Colonic mucosa (tissue), 4 donors: ENCODE results near the gene TSPAN9. TPM values are rescaled to one million over a fixed set of nuclear protein-coding genes. Genes with fewer than 3 reads are reported as not detected.

Experiments
- DNase-seq: peaks from one replicate; pipeline ENCODE4 v3.0.0-alpha.2; 2020
- H3K27ac ChIP-seq: fragments of 200-600 bp; one replicate; pipeline ENCODE4 v1.8.0; 2021
- H3K27me3 ChIP-seq: fragments of 200-600 bp; one replicate; pipeline ENCODE4 v1.8.0; 2021
- H3K36me3 ChIP-seq: fragments of 200-600 bp; one replicate; pipeline ENCODE4 v1.8.0; 2021
- H3K4me1 ChIP-seq: fragments of 200-600 bp; one replicate; pipeline ENCODE4 v1.8.0; 2021; ENCODE audit warnings: mild to moderate bottlenecking
- H3K4me3 ChIP-seq: fragments of 200-600 bp; one replicate; pipeline ENCODE4 v1.8.0; 2021
- H3K9ac ChIP-seq, 2 donors: one replicate each; pipeline ENCODE4 v1.7.0; 2013; ENCODE audit warnings: control low read depth in 2 of 2, low read depth in 2 of 2, low read length in 2 of 2
- H3K9me3 ChIP-seq: fragments of 200-600 bp; one replicate; pipeline ENCODE4 v1.8.0; 2021
- intact Hi-C: fragments of 100-400 bp; cut with DNase I; formaldehyde crosslinking; loops from one replicate; pipeline ENCODE4 v1.14.1; 2022
- total RNA-seq, 2 donors: library from RNA; stranded (reverse); fragmentation: NEBNext Ultra II Directional in 1 of 2; extraction: Animal tissue kit (Norgen Biotek cat#: 25700) in 1 of 2; gene quantifications; one replicate each; pipeline ENCODE4 v1.2.1, GENCODE V29; 2021
- TF ChIP-seq, protein P1 (sequence below): fragments of 200-600 bp; IDR thresholded peaks from one replicate; pipeline ENCODE4 v1.8.0; 2022; ENCODE audit warnings: antibody characterized with exemption, mild to moderate bottlenecking
- donor health status: healthy.
- donor health status: DM: no; HTN: no; CAD: no.
- donor health status: DM: no; HTN: no; CAD: no.

TSPAN9 gene
- total RNA-seq, 2 donors from 2014 or later: 4.7 to 9.9 TPM

DNA sequence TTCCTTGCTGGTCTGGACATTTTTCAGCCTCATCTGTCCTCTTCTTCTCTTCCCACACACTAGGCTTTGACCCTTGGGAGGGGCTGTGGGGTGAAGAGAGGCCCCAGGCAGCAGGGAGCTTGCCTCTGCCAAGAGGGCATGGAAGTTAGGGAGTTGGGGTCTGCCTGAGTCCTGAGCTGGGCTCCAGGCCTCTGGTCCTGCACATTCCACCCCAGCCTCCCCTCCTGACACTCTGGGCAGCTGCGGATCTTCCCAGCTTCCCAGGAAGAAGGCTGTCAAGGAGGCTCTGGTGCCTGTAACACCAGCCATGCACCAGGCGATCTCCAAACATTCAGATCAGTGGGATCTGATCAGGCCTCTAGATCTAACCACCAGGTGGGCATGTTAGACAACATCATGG, 244.7 kb downstream of the TSPAN9 start:
- intact Hi-C loops: no loop called here

DNA sequence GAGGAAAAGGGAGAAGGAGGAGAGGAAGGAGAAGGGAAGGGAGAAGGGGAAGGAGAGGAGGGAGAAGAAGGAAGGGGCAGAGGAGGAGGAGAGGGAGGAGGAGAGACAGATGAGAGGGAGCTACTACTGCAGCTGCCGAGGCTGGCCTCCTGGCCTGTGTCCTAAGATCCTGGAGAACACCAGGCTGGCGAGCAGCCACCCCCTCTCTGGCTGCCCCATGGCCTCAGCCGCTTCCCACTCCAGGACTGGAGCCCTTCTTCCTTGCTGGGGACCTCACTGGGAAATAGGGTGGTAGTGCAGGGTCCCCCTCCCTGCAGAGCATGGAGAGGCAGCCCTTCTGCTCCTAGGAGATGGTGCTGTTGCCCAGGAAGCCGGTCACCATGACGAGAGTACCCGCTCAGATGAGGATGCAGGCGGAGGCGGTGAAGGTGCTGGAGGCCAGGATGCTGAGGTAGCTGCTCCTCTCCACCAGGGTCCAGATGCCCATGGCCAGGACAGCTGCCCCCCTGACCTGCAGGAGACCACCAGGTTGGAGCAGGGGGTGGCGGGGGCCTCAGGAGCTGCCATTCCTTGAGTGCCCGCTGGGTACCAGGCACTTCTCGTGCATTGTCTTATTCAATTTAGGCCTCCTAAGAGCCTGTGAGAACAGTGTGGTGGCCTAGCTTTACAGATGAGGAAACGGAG, 246.0 kb downstream of the TSPAN9 start:
- Histone ChIP-seq H3K4me1 (no peaks in the 10 kb centered on the region), H3K27ac (no peak overlapping the region), H3K4me3 (no peak overlapping the region), H3K9ac (no peak overlapping the region), H3K9me3 (no peaks in the 10 kb centered on the region), H3K27me3 (no peaks in the 10 kb centered on the region), H3K36me3 (no peaks in the 10 kb centered on the region)
- TF ChIP-seq, protein P1, sequence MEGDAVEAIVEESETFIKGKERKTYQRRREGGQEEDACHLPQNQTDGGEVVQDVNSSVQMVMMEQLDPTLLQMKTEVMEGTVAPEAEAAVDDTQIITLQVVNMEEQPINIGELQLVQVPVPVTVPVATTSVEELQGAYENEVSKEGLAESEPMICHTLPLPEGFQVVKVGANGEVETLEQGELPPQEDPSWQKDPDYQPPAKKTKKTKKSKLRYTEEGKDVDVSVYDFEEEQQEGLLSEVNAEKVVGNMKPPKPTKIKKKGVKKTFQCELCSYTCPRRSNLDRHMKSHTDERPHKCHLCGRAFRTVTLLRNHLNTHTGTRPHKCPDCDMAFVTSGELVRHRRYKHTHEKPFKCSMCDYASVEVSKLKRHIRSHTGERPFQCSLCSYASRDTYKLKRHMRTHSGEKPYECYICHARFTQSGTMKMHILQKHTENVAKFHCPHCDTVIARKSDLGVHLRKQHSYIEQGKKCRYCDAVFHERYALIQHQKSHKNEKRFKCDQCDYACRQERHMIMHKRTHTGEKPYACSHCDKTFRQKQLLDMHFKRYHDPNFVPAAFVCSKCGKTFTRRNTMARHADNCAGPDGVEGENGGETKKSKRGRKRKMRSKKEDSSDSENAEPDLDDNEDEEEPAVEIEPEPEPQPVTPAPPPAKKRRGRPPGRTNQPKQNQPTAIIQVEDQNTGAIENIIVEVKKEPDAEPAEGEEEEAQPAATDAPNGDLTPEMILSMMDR: no peak
- DNase-seq: no peak
- intact Hi-C loops: no loop called here

More for the DNA sequence above, 244.7 kb downstream of the TSPAN9 start:
- H3K4me3 ChIP-seq: no peak overlapping the region
- H3K9ac ChIP-seq: no peak overlapping the region
- H3K9me3 ChIP-seq: no peaks in the 10 kb centered on the region
- TF ChIP-seq, protein P1: no peak
- no peaks in the 10 kb centered on the region for H3K27me3 ChIP-seq
- DNase-seq: no peak
- H3K36me3 ChIP-seq: no peaks in the 10 kb centered on the region
- no peaks in the 10 kb centered on the region for H3K4me1 ChIP-seq
- H3K27ac ChIP-seq: no peak overlapping the region

DNA sequence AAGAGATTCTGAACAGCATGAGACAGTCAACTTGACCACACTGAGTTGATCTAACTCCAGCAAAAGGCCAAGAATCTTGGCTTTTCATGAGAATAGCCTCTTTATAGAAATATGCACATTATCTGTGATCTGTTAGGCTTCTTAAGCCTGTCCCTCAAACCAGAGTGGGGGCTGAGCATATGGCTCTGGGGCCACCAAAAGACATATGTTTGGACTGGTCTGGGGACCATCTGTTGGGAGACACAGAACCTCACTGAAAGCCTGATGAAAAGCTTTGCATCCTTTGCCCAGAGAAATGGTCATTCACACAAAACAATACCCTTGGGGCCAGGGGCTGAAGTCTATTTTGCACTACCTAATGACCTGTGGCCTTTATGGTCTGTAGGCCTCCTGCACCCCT, 248.6 kb downstream of the TSPAN9 start:
- TF ChIP-seq, protein P1: no peak
- no peak for DNase-seq
- Histone ChIP-seq H3K4me1 (no peaks in the 10 kb centered on the region), H3K9ac (no peak overlapping the region), H3K27ac (no peak overlapping the region), H3K27me3 (no peaks in the 10 kb centered on the region), H3K4me3 (no peak overlapping the region), H3K36me3 (no peaks in the 10 kb centered on the region), H3K9me3 (no peaks in the 10 kb centered on the region)
- intact Hi-C loops: no loop called here

DNA sequence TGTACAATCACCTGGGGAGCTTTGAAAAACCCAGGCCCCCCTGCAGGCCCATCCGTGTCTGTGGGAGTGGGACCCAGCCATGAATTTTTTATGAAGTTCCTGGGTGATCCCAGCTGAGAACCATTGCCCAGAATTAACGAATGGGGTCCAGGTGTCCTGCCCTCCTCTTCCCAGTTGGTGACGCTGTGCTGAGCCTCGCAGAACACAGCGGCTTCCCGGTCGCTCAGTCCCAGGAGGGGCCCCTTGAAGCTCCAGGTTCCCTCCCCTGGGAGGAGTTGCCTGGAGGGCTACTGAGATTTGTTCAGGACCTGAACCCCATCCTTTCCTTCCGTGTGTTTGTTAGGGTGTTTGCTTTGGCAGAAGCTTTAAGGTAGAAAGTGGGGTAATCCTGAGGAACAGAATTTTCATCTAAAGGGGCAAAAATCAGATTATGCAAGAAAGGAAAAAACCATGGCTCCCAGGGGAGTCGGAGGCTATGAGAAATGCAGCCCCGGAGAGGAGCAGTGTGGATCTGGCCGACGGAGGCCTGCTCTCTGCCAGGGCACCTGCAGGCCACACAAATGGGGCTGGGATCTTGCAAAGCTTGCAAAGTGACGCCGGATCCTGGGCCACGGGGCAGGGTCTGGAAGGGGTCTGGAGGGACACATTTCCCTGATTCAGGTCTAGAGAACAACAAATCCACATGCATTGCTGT, 249.1 kb downstream of the TSPAN9 start:
- Histone ChIP-seq H3K27me3 (no peaks in the 10 kb centered on the region), H3K27ac (no peak overlapping the region), H3K9ac (no peak overlapping the region), H3K9me3 (no peaks in the 10 kb centered on the region), H3K4me3 (no peak overlapping the region), H3K36me3 (no peaks in the 10 kb centered on the region), H3K4me1 (no peaks in the 10 kb centered on the region)
- intact Hi-C loops: no loop called here
- TF ChIP-seq, protein P1: no peak
- no peak for DNase-seq

DNA sequence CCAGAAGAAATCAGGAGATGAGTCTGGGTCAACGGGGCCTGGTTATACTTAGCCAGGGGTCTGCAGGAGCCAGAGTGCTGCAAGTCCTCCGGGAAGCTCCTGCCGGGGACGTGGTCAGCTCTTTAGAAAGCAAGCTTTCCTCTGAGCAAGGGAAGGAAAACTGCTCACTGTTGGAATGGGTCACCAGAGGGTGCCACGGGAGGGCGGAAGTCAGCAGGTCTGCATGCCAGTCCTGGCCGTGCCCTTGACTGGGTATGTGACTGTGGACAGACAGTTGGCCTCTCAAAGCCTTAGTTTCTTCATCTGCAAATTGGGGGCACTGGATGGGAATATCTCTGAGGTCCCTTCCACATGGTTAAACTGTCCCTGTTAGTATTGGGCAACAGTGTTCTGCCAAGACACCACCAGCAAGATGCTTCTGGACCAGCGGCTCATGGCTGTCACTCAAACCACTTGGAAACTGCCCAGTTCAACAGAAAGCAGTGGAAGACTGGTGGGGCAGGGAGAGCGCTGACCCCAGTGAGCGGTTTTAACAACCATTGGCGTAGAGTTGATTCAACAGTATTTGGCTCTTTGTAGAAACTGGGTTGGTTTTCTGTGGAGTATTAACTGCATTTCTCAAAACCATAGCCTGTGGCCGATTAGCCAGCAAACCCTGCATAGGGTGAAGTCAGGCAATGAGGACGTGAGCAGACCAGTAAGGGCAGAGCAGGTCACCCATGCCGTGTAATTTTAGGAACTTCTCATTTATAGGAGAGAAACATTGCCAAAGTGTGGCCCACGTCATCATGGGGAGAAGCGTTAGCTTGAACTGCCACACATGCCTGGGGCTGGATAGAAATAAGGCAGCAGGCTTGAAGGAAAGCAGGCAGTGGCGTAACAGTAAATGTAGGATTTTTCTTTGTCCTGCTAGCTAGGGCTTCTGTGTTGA, 249.9 kb downstream of the TSPAN9 start:
- Histone ChIP-seq H3K9ac (no peak overlapping the region), H3K27ac (no peak overlapping the region), H3K4me1 (no peaks in the 10 kb centered on the region), H3K36me3 (no peaks in the 10 kb centered on the region), H3K27me3 (no peaks in the 10 kb centered on the region), H3K9me3 (no peaks in the 10 kb centered on the region), H3K4me3 (no peak overlapping the region)
- TF ChIP-seq, protein P1: no peak
- DNase-seq: no peak
- intact Hi-C loops: no loop called here
